GM12878 (cell line): ENCODE data around the gene MCOLN2. TPM values are rescaled to one million over a fixed set of nuclear protein-coding genes. Genes with fewer than 3 reads are reported as not detected.

Source experiments
- ESRRA ChIP-seq: IDR thresholded peaks from 2 replicates; pipeline ENCODE4 v1.6.1; 2012; ENCODE audit warnings: mild to moderate bottlenecking, low read length, improper control_type of control experiment
- GABPA ChIP-seq: IDR thresholded peaks from 2 replicates; pipeline ENCODE4 v1.6.1; 2014; ENCODE audit warnings: antibody characterized with exemption, low read depth, mild to moderate bottlenecking, inconsistent platforms
- GATAD2B ChIP-seq: fragments of 450-650 bp; conservative IDR thresholded peaks from 2 replicates; pipeline ENCODE4 v1.6.1; 2017; ENCODE audit warnings: low read depth, mild to moderate bottlenecking, moderate library complexity
- IKZF1 ChIP-seq: fragments of 450-650 bp; conservative IDR thresholded peaks from 2 replicates; pipeline ENCODE4 v1.6.1; 2017; ENCODE audit warnings: antibody characterized with exemption, mild to moderate bottlenecking
- NBN ChIP-seq: fragments of 450-650 bp; IDR thresholded peaks from 2 replicates; pipeline ENCODE4 v1.6.1; 2016
- RAD21 ChIP-seq: IDR thresholded peaks from 2 replicates; pipeline ENCODE4 v1.6.1; 2011; ENCODE audit warnings: mild to moderate bottlenecking, low read depth, low read length, moderate library complexity; ENCODE audit not compliant: insufficient read depth
- RAD51 ChIP-seq: fragments of 450-650 bp; IDR thresholded peaks from 2 replicates; pipeline ENCODE4 v1.6.1; 2016; ENCODE audit warnings: moderate library complexity, mild to moderate bottlenecking, inconsistent platforms
- RELB ChIP-seq: fragments of 450-650 bp; IDR thresholded peaks from 2 replicates; pipeline ENCODE4 v1.6.1; 2017; ENCODE audit warnings: low read depth, mild to moderate bottlenecking, moderate library complexity
- SMC3 ChIP-seq: IDR thresholded peaks from 2 replicates; pipeline ENCODE4 v1.6.1; 2011; ENCODE audit warnings: low read length, improper control_type of control experiment, borderline replicate concordance
- YY1 ChIP-seq: IDR thresholded peaks from 2 replicates; pipeline ENCODE4 v1.6.1; 2011; ENCODE audit warnings: low read depth, mild to moderate bottlenecking, low read length
- ZBTB11 ChIP-seq: fragments of 450-650 bp; formaldehyde crosslinking; IDR thresholded peaks from 2 replicates; pipeline ENCODE4 v1.5.0; 2022; ENCODE audit warnings: mild to moderate bottlenecking, missing genetic modification characterization
- polyA plus RNA-seq, 11 experiments: library from polyadenylated mRNA; depleted of rRNA in 4 of 11; unstranded in 6 of 11; stranded (reverse) in 5 of 11; fragments of >200 nt; fragmentation: Nextera tagmentation in 4 of 11; fragmentation: Illumina TruSeq in 1 of 11; extraction: Ambion mirVana in 4 of 11; extraction: Trizol in 1 of 11; gene quantifications; 1 replicate in 1 of 11; 2 replicates in 10 of 11; pipeline versions ENCODE4 v1.2.1 to v1.2.3, GENCODE V29; 2011 to 2016; ENCODE audit warnings: inconsistent platforms in 2 of 11, missing spikeins in 2 of 11, low read depth in 1 of 11
- total RNA-seq, 4 experiments: library from RNA; depleted of rRNA in 3 of 4; stranded (reverse); fragments of >200 nt in 3 of 4; fragmentation: Illumina TruSeq in 1 of 4; extraction: Trizol in 1 of 4; gene quantifications; 2 replicates each; pipeline versions ENCODE4 v1.2.1 to v1.2.3, GENCODE V29; 2013 to 2021
- TF ChIP-seq, protein P1 (sequence below): IDR thresholded peaks from 2 replicates; pipeline ENCODE4 v1.6.1; 2012; ENCODE audit warnings: improper control_type of control experiment, low read depth, low read length; ENCODE audit not compliant: insufficient replicate concordance
- TF ChIP-seq, protein P2 (sequence below): IDR thresholded peaks from 2 replicates; pipeline ENCODE4 v1.6.1; 2012; ENCODE audit warnings: mild to moderate bottlenecking, low read depth, low read length

MCOLN2 gene
- total and polyA plus RNA-seq, 10 of the 15 experiments (the other 5 are each of a cell fraction or from before 2014, with no cell fraction given): 25.9 to 233 (median 109) TPM

- TF ChIP-seq ZBTB11 (CRISPR knock-in tag) (no peak), RELB (0 out of 2 replicates have a peak, but pooled peaks have one; percentile 33), RAD21 (peak; percentile 72), GATAD2B (no peak), ESRRA (no peak), SMC3 (peak; percentile 83; the same call in 1 of the 2 replicates), IKZF1 (peak; percentile 64), YY1 (peak; percentile 93), RAD51 (peak; percentile 77; the same call in 1 of the 2 replicates), NBN (0 out of 2 replicates have a peak, but pooled peaks have one; percentile 32), GABPA (no peak)
- TF ChIP-seq, protein P1, sequence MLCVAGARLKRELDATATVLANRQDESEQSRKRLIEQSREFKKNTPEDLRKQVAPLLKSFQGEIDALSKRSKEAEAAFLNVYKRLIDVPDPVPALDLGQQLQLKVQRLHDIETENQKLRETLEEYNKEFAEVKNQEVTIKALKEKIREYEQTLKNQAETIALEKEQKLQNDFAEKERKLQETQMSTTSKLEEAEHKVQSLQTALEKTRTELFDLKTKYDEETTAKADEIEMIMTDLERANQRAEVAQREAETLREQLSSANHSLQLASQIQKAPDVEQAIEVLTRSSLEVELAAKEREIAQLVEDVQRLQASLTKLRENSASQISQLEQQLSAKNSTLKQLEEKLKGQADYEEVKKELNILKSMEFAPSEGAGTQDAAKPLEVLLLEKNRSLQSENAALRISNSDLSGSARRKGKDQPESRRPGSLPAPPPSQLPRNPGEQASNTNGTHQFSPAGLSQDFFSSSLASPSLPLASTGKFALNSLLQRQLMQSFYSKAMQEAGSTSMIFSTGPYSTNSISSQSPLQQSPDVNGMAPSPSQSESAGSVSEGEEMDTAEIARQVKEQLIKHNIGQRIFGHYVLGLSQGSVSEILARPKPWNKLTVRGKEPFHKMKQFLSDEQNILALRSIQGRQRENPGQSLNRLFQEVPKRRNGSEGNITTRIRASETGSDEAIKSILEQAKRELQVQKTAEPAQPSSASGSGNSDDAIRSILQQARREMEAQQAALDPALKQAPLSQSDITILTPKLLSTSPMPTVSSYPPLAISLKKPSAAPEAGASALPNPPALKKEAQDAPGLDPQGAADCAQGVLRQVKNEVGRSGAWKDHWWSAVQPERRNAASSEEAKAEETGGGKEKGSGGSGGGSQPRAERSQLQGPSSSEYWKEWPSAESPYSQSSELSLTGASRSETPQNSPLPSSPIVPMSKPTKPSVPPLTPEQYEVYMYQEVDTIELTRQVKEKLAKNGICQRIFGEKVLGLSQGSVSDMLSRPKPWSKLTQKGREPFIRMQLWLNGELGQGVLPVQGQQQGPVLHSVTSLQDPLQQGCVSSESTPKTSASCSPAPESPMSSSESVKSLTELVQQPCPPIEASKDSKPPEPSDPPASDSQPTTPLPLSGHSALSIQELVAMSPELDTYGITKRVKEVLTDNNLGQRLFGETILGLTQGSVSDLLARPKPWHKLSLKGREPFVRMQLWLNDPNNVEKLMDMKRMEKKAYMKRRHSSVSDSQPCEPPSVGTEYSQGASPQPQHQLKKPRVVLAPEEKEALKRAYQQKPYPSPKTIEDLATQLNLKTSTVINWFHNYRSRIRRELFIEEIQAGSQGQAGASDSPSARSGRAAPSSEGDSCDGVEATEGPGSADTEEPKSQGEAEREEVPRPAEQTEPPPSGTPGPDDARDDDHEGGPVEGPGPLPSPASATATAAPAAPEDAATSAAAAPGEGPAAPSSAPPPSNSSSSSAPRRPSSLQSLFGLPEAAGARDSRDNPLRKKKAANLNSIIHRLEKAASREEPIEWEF: no peak
- TF ChIP-seq, protein P2, sequence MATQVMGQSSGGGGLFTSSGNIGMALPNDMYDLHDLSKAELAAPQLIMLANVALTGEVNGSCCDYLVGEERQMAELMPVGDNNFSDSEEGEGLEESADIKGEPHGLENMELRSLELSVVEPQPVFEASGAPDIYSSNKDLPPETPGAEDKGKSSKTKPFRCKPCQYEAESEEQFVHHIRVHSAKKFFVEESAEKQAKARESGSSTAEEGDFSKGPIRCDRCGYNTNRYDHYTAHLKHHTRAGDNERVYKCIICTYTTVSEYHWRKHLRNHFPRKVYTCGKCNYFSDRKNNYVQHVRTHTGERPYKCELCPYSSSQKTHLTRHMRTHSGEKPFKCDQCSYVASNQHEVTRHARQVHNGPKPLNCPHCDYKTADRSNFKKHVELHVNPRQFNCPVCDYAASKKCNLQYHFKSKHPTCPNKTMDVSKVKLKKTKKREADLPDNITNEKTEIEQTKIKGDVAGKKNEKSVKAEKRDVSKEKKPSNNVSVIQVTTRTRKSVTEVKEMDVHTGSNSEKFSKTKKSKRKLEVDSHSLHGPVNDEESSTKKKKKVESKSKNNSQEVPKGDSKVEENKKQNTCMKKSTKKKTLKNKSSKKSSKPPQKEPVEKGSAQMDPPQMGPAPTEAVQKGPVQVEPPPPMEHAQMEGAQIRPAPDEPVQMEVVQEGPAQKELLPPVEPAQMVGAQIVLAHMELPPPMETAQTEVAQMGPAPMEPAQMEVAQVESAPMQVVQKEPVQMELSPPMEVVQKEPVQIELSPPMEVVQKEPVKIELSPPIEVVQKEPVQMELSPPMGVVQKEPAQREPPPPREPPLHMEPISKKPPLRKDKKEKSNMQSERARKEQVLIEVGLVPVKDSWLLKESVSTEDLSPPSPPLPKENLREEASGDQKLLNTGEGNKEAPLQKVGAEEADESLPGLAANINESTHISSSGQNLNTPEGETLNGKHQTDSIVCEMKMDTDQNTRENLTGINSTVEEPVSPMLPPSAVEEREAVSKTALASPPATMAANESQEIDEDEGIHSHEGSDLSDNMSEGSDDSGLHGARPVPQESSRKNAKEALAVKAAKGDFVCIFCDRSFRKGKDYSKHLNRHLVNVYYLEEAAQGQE: no peak
These were observed 30.5 kb upstream of the MCOLN2 start (continued) for GRCh38 chr1:85027242-85027983.
